Stomach (tissue), 9 donors: ENCODE measurements around the gene PRKCZ. TPM values are rescaled to one million over a fixed set of nuclear protein-coding genes. Genes with fewer than 3 reads are reported as not detected.

ENCODE experiments used
- DNase-seq, 2 donors: peaks; one replicate each; pipeline versions ENCODE4 v3.0.0 to v3.0.0-alpha.2; 2013 to 2019
- H3K27ac ChIP-seq, 5 donors: fragments of 200-600 bp in 4 of 5; sonication (generic) in 4 of 5; one replicate each; pipeline ENCODE4 v1.5.1; 2013 to 2019; ENCODE audit warnings: mild to moderate bottlenecking in 1 of 5, moderate library complexity in 1 of 5
- H3K27me3 ChIP-seq, 3 donors: fragments of 200-600 bp; sonication (generic); one replicate each; pipeline ENCODE4 v1.5.1; 2017 to 2019; ENCODE audit warnings: mixed run types in 1 of 3
- H3K36me3 ChIP-seq, 4 donors: fragments of 200-600 bp; sonication (generic); 1 replicate in 3 of 4; 2 replicates in 1 of 4; pipeline ENCODE4 v1.5.1; 2016 to 2019
- H3K4me1 ChIP-seq, 4 donors: fragments of 200-600 bp; sonication (generic); one replicate each; pipeline ENCODE4 v1.5.1; 2016 to 2019
- H3K4me3 ChIP-seq, 4 donors: fragments of 200-600 bp; sonication (generic) in 3 of 4; one replicate each; pipeline ENCODE4 v1.5.1; 2016 to 2019; ENCODE audit warnings: mild to moderate bottlenecking in 1 of 4
- H3K9me3 ChIP-seq, 4 donors: fragments of 200-600 bp; sonication (generic); one replicate each; pipeline ENCODE4 v1.5.1; 2016 to 2019
- CTCF ChIP-seq, 7 experiments: fragments of 450-650 bp in 4 of 7; fragments of 200-600 bp in 3 of 7; sonication (generic) in 3 of 7; IDR thresholded peaks; one replicate each; pipeline ENCODE4 v1.5.1; 2016 to 2019; ENCODE audit warnings: antibody characterized with exemption in 7 of 7, control low read depth in 2 of 7, mild to moderate bottlenecking in 1 of 7
- EP300 ChIP-seq: sonication (generic); formaldehyde crosslinking; IDR thresholded peaks from one replicate; pipeline ENCODE4 v1.6.1; 2017; ENCODE audit warnings: antibody characterized with exemption
- POLR2A ChIP-seq, 4 donors: fragments of 450-650 bp; IDR thresholded peaks; one replicate each; pipeline ENCODE4 v1.6.1; 2016; ENCODE audit warnings: antibody characterized with exemption in 4 of 4, control low read depth in 2 of 4, mild to moderate bottlenecking in 1 of 4, moderate library complexity in 1 of 4
- POLR2AphosphoS5 ChIP-seq, 3 donors: sonication (generic); formaldehyde crosslinking; IDR thresholded peaks; one replicate each; pipeline ENCODE4 v1.6.1; 2016; ENCODE audit warnings: antibody characterized with exemption in 3 of 3
- WGBS, 5 donors: extraction: QIAGEN DNeasy Blood & Tissue Kit in 3 of 5; methylation state at CpG; one replicate each; pipeline versions ENCODE4 v1.1.5 to v1.1.7; 2013 to 2018; 5-methylcytosine and 5-hydroxymethylcytosine counted together
- intact Hi-C: fragments of 100-400 bp; cut with DNase I; formaldehyde crosslinking; loops from one replicate; pipeline ENCODE4 v1.15.1; 2023; ENCODE audit warnings: low total_unique reads
- polyA plus RNA-seq, 3 donors: library from polyadenylated mRNA; stranded (reverse); fragments of 200-250 nt; gene quantifications; one replicate each; pipeline ENCODE4 v1.2.3, GENCODE V29; 2013
- total RNA-seq, 5 donors: library from RNA; depleted of rRNA; stranded (reverse); fragments of >200 nt; gene quantifications; one replicate each; pipeline versions ENCODE4 v1.1.0 to v1.2.3, GENCODE V29; 2014 to 2016
- donor health status: healthy with polysubstance abuse.
- donor health status: Bipolar disorder and iron deficiency.
- donor health status: healthy.

PRKCZ gene
- total and polyA plus RNA-seq, 8 donors: 11.1 to 55.8 (median 25.5) TPM

GRCh38 chr1:2054560-2054959 is 4.3 kb downstream of the PRKCZ start:
- intact Hi-C loops: loop anchor here (5.0 kb wide), 1 partner anchor 107 kb away; no protein-coding TSS in a partner anchor
- no peak for DNase-seq
- Histone ChIP-seq H3K27me3 (peaks cover 4 to 25% (median 5%) of the 10 kb centered on the region in 3 donors), H3K36me3 (peaks cover 0 to 36% (median 34%) of the 10 kb centered on the region in 4 donors), H3K27ac (no peak overlapping the region), H3K4me1 (peaks cover 0 to 27% (median 23%) of the 10 kb centered on the region in 4 donors), H3K9me3 (no peaks in the 10 kb centered on the region), H3K4me3 (no peak overlapping the region)
- WGBS, 5 donors: 66 to 87% (median 84%) methylated on average over 22 of the region's 22 CpGs
- no peak for TF ChIP-seq CTCF (IDR thresholded peaks at IDR 0.05)
- no peak for TF ChIP-seq POLR2AphosphoS5 (IDR thresholded peaks at IDR 0.05)
- TF ChIP-seq EP300: no peak
- TF ChIP-seq POLR2A (IDR thresholded peaks at IDR 0.05): no peak

GRCh38 chr1:2055911-2056575 is 5.8 kb downstream of the PRKCZ start:
- DNase-seq: no peak

GRCh38 chr1:2056955-2057590 is 6.9 kb downstream of the PRKCZ start:
- TF ChIP-seq POLR2A (IDR thresholded peaks at IDR 0.05) (no peak), CTCF (IDR thresholded peaks at IDR 0.05) (no peak), POLR2AphosphoS5 (IDR thresholded peaks at IDR 0.05) (no peak), EP300 (no peak)
- H3K27me3 ChIP-seq: peaks cover 0 to under 1% (median 0%) of the 10 kb centered on the region in 3 donors
- no peaks in the 10 kb centered on the region for H3K9me3 ChIP-seq
- 93 to 97% (median 94%) methylated on average over 25 of the region's 25 CpGs for WGBS, 5 donors
- no peak for DNase-seq
- peaks cover 0 to 7% (median 3%) of the 10 kb centered on the region in 4 donors for H3K4me1 ChIP-seq
- peaks cover 0 to 62% (median 58%) of the 10 kb centered on the region in 4 donors for H3K36me3 ChIP-seq
- intact Hi-C loops: no loop called here
- H3K4me3 ChIP-seq: no peak overlapping the region
- no peak overlapping the region for H3K27ac ChIP-seq

More at GRCh38 chr1:2055911-2056575, 5.8 kb downstream of the PRKCZ start:
- WGBS, 5 donors: 89 to 97% (median 94%) methylated on average over 16 to 29 of the region's 29 CpGs
- H3K9me3 ChIP-seq: no peaks in the 10 kb centered on the region
- TF ChIP-seq EP300 (no peak), CTCF (IDR thresholded peaks at IDR 0.05) (no peak), POLR2AphosphoS5 (IDR thresholded peaks at IDR 0.05) (no peak), POLR2A (IDR thresholded peaks at IDR 0.05) (no peak)
- peaks cover 0 to 10% (median 0%) of the 10 kb centered on the region in 3 donors for H3K27me3 ChIP-seq
- H3K4me3 ChIP-seq: no peak overlapping the region
- peaks cover 0 to 51% (median 49%) of the 10 kb centered on the region in 4 donors for H3K36me3 ChIP-seq
- intact Hi-C loops: no loop called here
- H3K27ac ChIP-seq: no peak overlapping the region
- peaks cover 0 to 17% (median 11%) of the 10 kb centered on the region in 4 donors for H3K4me1 ChIP-seq

- no peak for DNase-seq
- Histone ChIP-seq H3K9me3 (peaks cover 0 to 6% (median 5%) of the 10 kb centered on the region in 4 donors), H3K27ac (no peak overlapping the region), H3K4me3 (no peak overlapping the region), H3K27me3 (no peaks in the 10 kb centered on the region), H3K36me3 (peaks cover 0 to 70% (median 63%) of the 10 kb centered on the region in 4 donors), H3K4me1 (no peaks in the 10 kb centered on the region)
- 88 to 96% (median 91%) methylated on average over 35 of the region's 35 CpGs for whole genome bisulfite sequencing, 5 donors
- TF ChIP-seq POLR2AphosphoS5 (IDR thresholded peaks at IDR 0.05) (no peak), POLR2A (IDR thresholded peaks at IDR 0.05) (no peak), CTCF (IDR thresholded peaks at IDR 0.05) (no peak), EP300 (no peak)
- intact Hi-C loops: no loop called here
Observed at GRCh38 chr1:2059290-2059953, 9.2 kb downstream of the PRKCZ start.
